Measurements from ENCODE around the gene CCDC57.

- TF ChIP-seq CTCF (IDR thresholded peaks at IDR 0.05) (no peak), POLR2A (IDR thresholded peaks at IDR 0.05) (no peak)
Measured at GRCh38 chr17:82241183-82241925, 28.7 kb upstream of the CCDC57 start.
